Activated CD8-positive, alpha-beta memory T cell treated with anti-CD3 and anti-CD28 coated beads, Interleukin-2, amount 10 ng/mL, durations not matched to agents 7 days and 5 days (primary cell): ENCODE results near the gene NPLOC4. TPM values are rescaled to one million over a fixed set of nuclear protein-coding genes. Genes with fewer than 3 reads are reported as not detected.
A peak's percentile ranks its signal among the peaks of the same experiment; 100 is the strongest.
"Not testable (repeated sequence)": the region's sequence is repeated elsewhere in the genome, so short reads cannot be mapped to it uniquely, and the experiment has no call there.

Source experiments
- ATAC-seq: fragments of 150-1000 bp; cut with Tn5 transposase; one replicate; pipeline ENCODE4 v1.10.0; 2021; ENCODE audit warnings: moderate library complexity
- CTCF ChIA-PET: fragments of 350-600 bp; sonication (Branson Sonifier 250); formaldehyde crosslinking; loops from one replicate; lab custom pipeline; 2021; ENCODE audit warnings: antibody characterized with exemption; lab: Charles Lee
- DNase-seq: peaks from one replicate; pipeline ENCODE4 v3.0.0-alpha.2; 2020
- H3K27ac Mint-ChIP-seq: one replicate; pipeline ENCODE4 v1.8.0; 2021; ENCODE audit warnings: mild to moderate bottlenecking, mixed read lengths
- H3K27me3 Mint-ChIP-seq: one replicate; pipeline ENCODE4 v1.8.0; 2021; ENCODE audit warnings: mixed read lengths
- H3K36me3 Mint-ChIP-seq: one replicate; pipeline ENCODE4 v1.8.0; 2021; ENCODE audit warnings: mild to moderate bottlenecking, mixed read lengths
- H3K4me1 Mint-ChIP-seq: one replicate; pipeline ENCODE4 v1.8.0; 2021; ENCODE audit warnings: mixed read lengths
- H3K4me3 Mint-ChIP-seq: one replicate; pipeline ENCODE4 v1.8.0; 2021; ENCODE audit warnings: mild to moderate bottlenecking, moderate library complexity, mixed read lengths
- H3K9me3 Mint-ChIP-seq: one replicate; pipeline ENCODE4 v1.8.0; 2022; ENCODE audit warnings: low read depth, mixed read lengths
- total RNA-seq, 2 experiments: library from RNA; stranded (reverse); gene quantifications; one replicate each; pipeline ENCODE4 v1.2.3, GENCODE V29; 2021

NPLOC4 gene
- total RNA-seq, 2 experiments from 2014 or later, result 124 to 130 TPM

GRCh38 chr17:81584771-81585170, 52.1 kb downstream of the NPLOC4 start:
- H3K4me1 Mint-ChIP-seq, H3K9me3 Mint-ChIP-seq, CTCF ChIA-PET, DNase-seq, ATAC-seq, H3K27me3 Mint-ChIP-seq, H3K4me3 Mint-ChIP-seq, H3K27ac Mint-ChIP-seq: not testable (repeated sequence)
- peaks cover 45% of the 10 kb centered on the region for H3K36me3 Mint-ChIP-seq

DNA sequence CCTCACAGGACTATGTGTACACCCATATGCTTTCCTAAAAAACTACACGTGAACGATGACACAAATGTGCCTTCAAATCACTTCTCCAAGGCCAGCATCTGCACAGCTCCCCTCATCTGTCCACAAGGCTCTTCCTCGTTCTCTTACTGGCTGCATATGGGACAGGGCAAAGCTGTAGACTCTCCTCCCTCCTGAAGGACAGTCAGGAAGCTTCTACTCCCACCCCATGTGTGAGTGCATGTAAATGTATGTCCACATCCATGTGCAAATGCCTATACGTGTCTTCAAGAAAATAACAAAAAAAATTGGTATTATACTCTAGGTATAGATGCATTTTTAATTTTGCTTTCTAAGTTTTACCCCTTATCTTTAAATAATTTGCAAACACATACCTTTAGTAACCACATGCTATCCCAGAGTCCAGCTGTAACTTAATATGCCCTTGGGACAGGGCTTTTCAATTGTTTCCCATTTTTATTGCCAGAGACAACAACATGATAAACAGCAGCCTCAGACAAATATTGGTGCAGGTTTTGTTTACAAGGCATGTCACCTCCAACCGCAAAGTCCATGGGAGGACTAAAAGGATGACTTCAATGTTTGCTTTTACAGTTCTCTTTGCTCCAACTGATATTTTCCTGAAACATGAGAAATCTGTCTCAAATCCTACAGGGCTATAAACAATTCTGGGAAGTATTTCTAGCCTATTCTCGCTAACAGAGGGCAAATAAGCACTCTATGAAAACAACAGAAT, 53.1 kb downstream of the NPLOC4 start:
- no peaks in the 10 kb centered on the region for H3K27me3 Mint-ChIP-seq
- H3K9me3 Mint-ChIP-seq, result no peaks in the 10 kb centered on the region
- H3K4me1 Mint-ChIP-seq, result no peaks in the 10 kb centered on the region
- no peak overlapping the region for H3K4me3 Mint-ChIP-seq
- DNase-seq (no peak), ATAC-seq (no peak)
- no peak overlapping the region for H3K27ac Mint-ChIP-seq
- H3K36me3 Mint-ChIP-seq, result peaks cover 44% of the 10 kb centered on the region
- CTCF ChIA-PET, result no interaction called here

DNA sequence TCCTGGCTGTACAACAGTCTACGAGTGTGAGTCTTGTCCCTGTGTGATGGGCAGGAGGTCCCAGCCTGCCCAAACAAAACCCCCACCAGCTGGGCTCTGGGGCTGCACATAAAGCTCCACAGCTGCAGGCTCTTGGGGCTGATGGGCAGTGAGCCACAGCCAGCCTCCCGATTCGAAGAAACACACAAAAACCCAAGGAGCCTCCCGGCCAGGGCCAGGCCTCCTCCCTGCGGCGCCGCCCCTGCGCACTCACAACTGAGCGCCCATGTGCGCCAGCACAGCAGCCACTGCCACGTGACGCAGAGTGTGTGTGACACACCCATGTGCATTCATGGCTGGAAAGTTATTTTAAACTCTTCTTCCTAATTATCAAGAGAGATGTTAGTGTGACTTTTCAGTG, 54.2 kb downstream of the NPLOC4 start:
- ATAC-seq (no peak), DNase-seq (no peak)
- H3K9me3 Mint-ChIP-seq, result no peaks in the 10 kb centered on the region
- peaks cover 39% of the 10 kb centered on the region for H3K36me3 Mint-ChIP-seq
- H3K4me1 Mint-ChIP-seq, result no peaks in the 10 kb centered on the region
- H3K4me3 Mint-ChIP-seq, result no peak overlapping the region
- CTCF ChIA-PET, result no interaction called here
- no peak overlapping the region for H3K27ac Mint-ChIP-seq
- no peaks in the 10 kb centered on the region for H3K27me3 Mint-ChIP-seq

DNA sequence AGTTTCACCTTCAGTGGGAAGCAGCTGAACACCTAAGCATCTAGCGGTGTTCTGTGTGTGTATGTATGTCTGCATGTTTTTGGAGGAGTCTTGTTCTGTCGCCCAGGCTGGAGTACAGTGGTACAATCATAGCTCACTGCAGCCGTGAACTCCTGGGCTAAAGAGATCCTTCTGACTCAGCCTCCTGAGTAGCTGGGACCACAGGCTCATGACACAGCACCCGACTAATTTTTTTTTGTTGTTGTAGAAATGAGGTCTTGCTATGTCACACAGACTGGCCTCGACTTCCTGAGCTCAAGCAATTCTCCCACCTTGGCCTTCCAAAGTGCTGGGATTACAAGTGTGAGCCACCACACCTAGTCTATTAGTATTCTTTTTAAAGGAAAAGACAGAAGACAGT, 54.6 kb downstream of the NPLOC4 start:
- ATAC-seq (no peak), DNase-seq (no peak)
- Mint-ChIP-seq H3K4me1 (no peaks in the 10 kb centered on the region), H3K4me3 (no peak overlapping the region), H3K27me3 (no peaks in the 10 kb centered on the region), H3K9me3 (no peaks in the 10 kb centered on the region), H3K27ac (no peak overlapping the region), H3K36me3 (peaks cover 39% of the 10 kb centered on the region)
- CTCF ChIA-PET, result no interaction called here

GRCh38 chr17:81581758-81582157, 55.2 kb downstream of the NPLOC4 start:
- no peaks in the 10 kb centered on the region for H3K27me3 Mint-ChIP-seq
- no peak for DNase-seq
- no peak overlapping the region for H3K4me3 Mint-ChIP-seq
- peaks cover 38% of the 10 kb centered on the region for H3K36me3 Mint-ChIP-seq
- no peak overlapping the region for H3K27ac Mint-ChIP-seq
- no peak for ATAC-seq
- H3K4me1 Mint-ChIP-seq, result no peaks in the 10 kb centered on the region
- no peaks in the 10 kb centered on the region for H3K9me3 Mint-ChIP-seq
- CTCF ChIA-PET, result no interaction called here

DNA sequence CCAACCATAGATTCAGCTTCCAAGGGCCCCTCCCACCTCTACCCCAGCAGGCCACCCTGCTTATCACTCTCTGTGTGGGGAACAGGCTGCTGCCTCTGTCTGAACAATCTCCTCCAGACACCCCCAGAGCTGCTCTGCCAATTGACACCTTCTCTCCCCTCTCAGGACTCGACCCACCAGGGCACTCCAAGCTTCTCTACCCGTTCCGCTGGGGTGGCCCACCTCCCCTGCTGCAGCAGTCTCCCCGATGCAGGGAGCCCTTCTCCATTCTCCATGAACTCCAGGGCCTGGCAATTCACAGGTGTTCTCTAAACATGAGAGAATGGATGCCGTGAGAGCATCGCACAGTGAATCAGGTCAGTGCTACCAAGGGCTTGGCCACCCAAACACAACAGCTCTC, 56.4 kb downstream of the NPLOC4 start:
- ATAC-seq, result no peak
- CTCF ChIA-PET, result no interaction called here
- no peak overlapping the region for H3K27ac Mint-ChIP-seq

GRCh38 chr17:81579821-81580321, 57.0 kb downstream of the NPLOC4 start:
- DNase-seq (no peak), ATAC-seq (no peak)
- CTCF ChIA-PET, result no interaction called here
- H3K27me3 Mint-ChIP-seq, result no peaks in the 10 kb centered on the region
- H3K36me3 Mint-ChIP-seq, result peaks cover 24% of the 10 kb centered on the region
- H3K4me1 Mint-ChIP-seq, result no peaks in the 10 kb centered on the region
- H3K4me3 Mint-ChIP-seq, result no peak overlapping the region
- H3K9me3 Mint-ChIP-seq, result no peaks in the 10 kb centered on the region
- H3K27ac Mint-ChIP-seq, result no peak overlapping the region

More for the DNA sequence above, 56.4 kb downstream of the NPLOC4 start:
- no peaks in the 10 kb centered on the region for H3K27me3 Mint-ChIP-seq
- no peak for DNase-seq
- no peaks in the 10 kb centered on the region for H3K9me3 Mint-ChIP-seq
- H3K4me1 Mint-ChIP-seq, result no peaks in the 10 kb centered on the region
- H3K4me3 Mint-ChIP-seq, result no peak overlapping the region
- H3K36me3 Mint-ChIP-seq, result peaks cover 28% of the 10 kb centered on the region

DNA sequence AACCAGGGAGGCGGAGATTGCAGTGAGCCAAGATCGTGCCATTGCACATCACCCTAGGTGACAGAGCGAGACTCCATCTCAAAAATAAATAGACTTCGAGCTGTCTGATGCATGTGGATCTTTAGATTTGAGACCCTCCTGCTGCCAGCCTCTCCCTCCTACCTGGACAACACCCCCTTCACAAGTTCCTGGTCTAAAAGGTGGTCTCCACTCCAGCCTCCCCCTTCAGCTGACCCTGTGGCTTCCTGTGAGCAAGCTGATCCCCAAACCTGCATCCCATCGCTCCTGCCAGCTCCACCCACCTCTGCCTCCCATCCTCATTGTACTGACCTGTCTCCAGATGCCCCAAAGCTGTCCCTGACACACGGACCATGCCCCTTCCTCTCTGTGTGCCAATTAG, 57.6 kb downstream of the NPLOC4 start:
- peaks cover 22% of the 10 kb centered on the region for H3K36me3 Mint-ChIP-seq
- DNase-seq (no peak), ATAC-seq (no peak)
- CTCF ChIA-PET, result no interaction called here
- no peak overlapping the region for H3K27ac Mint-ChIP-seq
- H3K4me1 Mint-ChIP-seq, result no peaks in the 10 kb centered on the region
- H3K27me3 Mint-ChIP-seq, result no peaks in the 10 kb centered on the region
- H3K9me3 Mint-ChIP-seq, result no peaks in the 10 kb centered on the region
- no peak overlapping the region for H3K4me3 Mint-ChIP-seq

- H3K36me3 Mint-ChIP-seq, result peaks cover 23% of the 10 kb centered on the region
Observed at GRCh38 chr17:81578561-81579225, 58.2 kb downstream of the NPLOC4 start.

DNA sequence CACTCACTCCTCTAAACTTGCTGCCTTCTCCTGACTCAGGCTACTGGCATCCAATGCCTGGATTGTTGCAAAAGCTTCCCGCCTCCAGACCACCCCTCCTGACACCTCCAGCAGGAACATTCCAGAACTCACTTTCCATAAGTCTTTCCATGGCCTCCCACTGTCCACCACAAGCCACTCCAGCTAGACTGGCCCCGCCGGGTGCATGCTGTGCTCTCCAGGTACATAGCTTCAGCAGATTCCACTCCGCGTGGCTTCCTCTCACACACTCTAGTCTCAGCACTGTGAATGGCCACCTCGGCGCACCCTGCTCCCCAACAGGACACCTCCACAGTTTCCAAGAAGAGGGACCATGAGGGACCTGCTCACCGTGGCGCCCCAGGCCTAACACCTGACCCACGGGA, 58.9 kb downstream of the NPLOC4 start:
- H3K36me3 Mint-ChIP-seq, result peaks cover 21% of the 10 kb centered on the region
- ATAC-seq, result no peak
- H3K9me3 Mint-ChIP-seq, result no peaks in the 10 kb centered on the region
- CTCF ChIA-PET, result interaction anchor here (1.1 kb wide), 1 partner anchor 23 kb away, joined by 4 read pairs; no protein-coding TSS in a partner anchor
- H3K4me3 Mint-ChIP-seq, result no peak overlapping the region
- no peak for DNase-seq
- no peaks in the 10 kb centered on the region for H3K27me3 Mint-ChIP-seq
- no peaks in the 10 kb centered on the region for H3K4me1 Mint-ChIP-seq
- H3K27ac Mint-ChIP-seq, result peak overlapping the region; percentile 45

More at GRCh38 chr17:81578561-81579225, 58.2 kb downstream of the NPLOC4 start:
- no peak overlapping the region for H3K4me3 Mint-ChIP-seq
- no peaks in the 10 kb centered on the region for H3K4me1 Mint-ChIP-seq
- DNase-seq (no peak), ATAC-seq (no peak)
- no peak overlapping the region for H3K27ac Mint-ChIP-seq
- CTCF ChIA-PET, result no interaction called here
- H3K27me3 Mint-ChIP-seq, result no peaks in the 10 kb centered on the region
- H3K9me3 Mint-ChIP-seq, result no peaks in the 10 kb centered on the region

DNA sequence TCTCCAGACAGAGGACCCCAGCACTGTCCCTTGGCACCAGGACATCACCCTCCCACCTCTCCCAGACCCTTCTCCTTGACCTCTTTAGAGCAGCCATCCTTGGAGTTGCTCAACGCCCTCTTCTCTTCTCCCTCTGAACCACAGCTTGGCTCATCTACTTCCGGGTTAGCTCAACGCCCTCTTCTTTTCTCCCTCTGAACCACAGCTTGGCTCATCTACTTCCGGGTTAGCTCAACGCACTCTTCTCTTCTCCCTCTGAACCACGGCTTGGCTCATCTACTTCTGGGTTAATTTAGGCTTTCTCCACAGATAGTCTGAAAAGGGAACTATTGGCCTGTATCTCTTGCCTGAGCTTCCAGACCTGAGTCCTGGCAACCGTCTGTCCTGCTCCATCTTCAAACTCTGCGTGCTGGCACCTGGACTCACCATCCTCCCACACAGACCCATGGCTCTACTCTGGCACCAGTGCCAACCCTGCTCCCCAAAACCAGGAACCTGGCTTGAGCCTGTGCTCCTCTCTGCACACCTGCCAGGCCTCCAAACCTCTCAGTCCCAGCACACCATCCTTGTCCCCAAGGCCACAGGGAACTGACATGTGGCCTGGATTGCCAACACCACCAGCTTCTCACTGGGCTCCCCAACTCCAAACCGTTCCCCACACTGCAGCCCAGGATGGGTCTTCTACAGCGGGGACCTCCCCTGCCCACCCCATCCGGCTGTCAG, 59.5 kb downstream of the NPLOC4 start:
- Mint-ChIP-seq H3K4me1 (no peaks in the 10 kb centered on the region), H3K4me3 (no peak overlapping the region), H3K27ac (no peak overlapping the region), H3K36me3 (peaks cover 19% of the 10 kb centered on the region), H3K9me3 (no peaks in the 10 kb centered on the region), H3K27me3 (no peaks in the 10 kb centered on the region)
- no peak for ATAC-seq
- CTCF ChIA-PET, result interaction anchor here (1.1 kb wide), 1 partner anchor 24 kb away, joined by 4 read pairs; no protein-coding TSS in a partner anchor
- DNase-seq, result no peak

GRCh38 chr17:81576621-81577277, 60.2 kb downstream of the NPLOC4 start:
- no peak overlapping the region for H3K27ac Mint-ChIP-seq
- no peak for DNase-seq
- CTCF ChIA-PET, result interaction anchor here (1.1 kb wide), 1 partner anchor 24 kb away, joined by 4 read pairs; no protein-coding TSS in a partner anchor

GRCh38 chr17:81575836-81576235, 61.1 kb downstream of the NPLOC4 start:
- CTCF ChIA-PET, result no interaction called here
- no peaks in the 10 kb centered on the region for H3K27me3 Mint-ChIP-seq

More at GRCh38 chr17:81576621-81577277, 60.2 kb downstream of the NPLOC4 start:
- H3K27me3 Mint-ChIP-seq, result no peaks in the 10 kb centered on the region
- no peaks in the 10 kb centered on the region for H3K9me3 Mint-ChIP-seq
- H3K36me3 Mint-ChIP-seq, result peaks cover 14% of the 10 kb centered on the region
- no peak for ATAC-seq
- H3K4me3 Mint-ChIP-seq, result no peak overlapping the region
- no peaks in the 10 kb centered on the region for H3K4me1 Mint-ChIP-seq

More at GRCh38 chr17:81575836-81576235, 61.1 kb downstream of the NPLOC4 start:
- no peaks in the 10 kb centered on the region for H3K9me3 Mint-ChIP-seq
- H3K36me3 Mint-ChIP-seq, result peaks cover 14% of the 10 kb centered on the region
- DNase-seq, result no peak
- no peak overlapping the region for H3K4me3 Mint-ChIP-seq
- ATAC-seq, result no peak
- H3K4me1 Mint-ChIP-seq, result no peaks in the 10 kb centered on the region
- no peak overlapping the region for H3K27ac Mint-ChIP-seq
